OCI-LY3 (cell line): Measurements from ENCODE around the gene CABP1.

Experiments used
- H2AFZ ChIP-seq: fragments of 200-600, 300-600 bp; shearing (Covaris generic); 2 replicates; pipeline ENCODE4 v1.6.0; 2014; ENCODE audit warnings: antibody characterized with exemption, low read depth, low read length
- H3K27ac ChIP-seq: fragments of 200-600, 300-600 bp; sonication (generic); 2 replicates; pipeline ENCODE4 v1.5.1; 2014; ENCODE audit warnings: mild to moderate bottlenecking, low read length, moderate library complexity, mixed read lengths
- H3K27me3 ChIP-seq: fragments of 200-600, 300-600 bp; sonication (generic); 2 replicates; pipeline ENCODE4 v1.6.1; 2014; ENCODE audit warnings: low read depth, low read length, mixed read lengths
- H3K36me3 ChIP-seq: fragments of 200-600, 300-600 bp; sonication (generic); replicated peaks from 2 replicates; pipeline ENCODE3; 2014; ENCODE audit warnings: low read depth, low read length, mixed read lengths
- H3K4me1 ChIP-seq: fragments of 300-600, 200-600 bp; sonication (generic); 2 replicates; pipeline ENCODE4 v1.6.1; 2014; ENCODE audit warnings: low read length, mixed read lengths
- H3K4me2 ChIP-seq: fragments of 200-600, 300-600 bp; sonication (generic); 2 replicates; pipeline ENCODE4 v1.6.1; 2014; ENCODE audit warnings: low read length, mixed read lengths
- H3K4me3 ChIP-seq: fragments of 300-600, 200-600 bp; sonication (generic); 2 replicates; pipeline ENCODE4 v1.5.1; 2014; ENCODE audit warnings: antibody characterized with exemption, mild to moderate bottlenecking, low read length, moderate library complexity
- H3K79me2 ChIP-seq: fragments of 300-600, 200-600 bp; shearing (Covaris generic); 2 replicates; pipeline ENCODE4 v1.6.1; 2014; ENCODE audit warnings: mild to moderate bottlenecking, low read length, mixed read lengths
- H3K9ac ChIP-seq: fragments of 300-600, 200-600 bp; shearing (Covaris generic); 2 replicates; pipeline ENCODE4 v1.6.0; 2014; ENCODE audit warnings: mild to moderate bottlenecking, low read length, moderate library complexity
- H3K9me3 ChIP-seq: fragments of 200-600, 300-600 bp; shearing (Covaris generic); 2 replicates; pipeline ENCODE4 v1.6.1; 2014; ENCODE audit warnings: low read length, mixed read lengths; ENCODE audit not compliant: insufficient read depth
- H4K20me1 ChIP-seq: fragments of 200-600, 300-600 bp; sonication (generic); 2 replicates; pipeline ENCODE4 v1.6.1; 2016; ENCODE audit warnings: low read length, mixed read lengths; ENCODE audit not compliant: insufficient read depth
- EZH2phosphoT487 ChIP-seq: fragments of 200-600 bp; shearing (Covaris generic); IDR thresholded peaks from 2 replicates; pipeline ENCODE4 v1.6.1; 2018; ENCODE audit warnings: antibody characterized with exemption, mixed run types, low read depth
- TF ChIP-seq, protein P1 (sequence below): fragments of 200-600, 300-600 bp; sonication (generic); IDR thresholded peaks from 2 replicates; pipeline ENCODE4 v1.5.1; 2014; ENCODE audit warnings: antibody characterized with exemption, low read length, low read depth

Gene CABP1

DNA sequence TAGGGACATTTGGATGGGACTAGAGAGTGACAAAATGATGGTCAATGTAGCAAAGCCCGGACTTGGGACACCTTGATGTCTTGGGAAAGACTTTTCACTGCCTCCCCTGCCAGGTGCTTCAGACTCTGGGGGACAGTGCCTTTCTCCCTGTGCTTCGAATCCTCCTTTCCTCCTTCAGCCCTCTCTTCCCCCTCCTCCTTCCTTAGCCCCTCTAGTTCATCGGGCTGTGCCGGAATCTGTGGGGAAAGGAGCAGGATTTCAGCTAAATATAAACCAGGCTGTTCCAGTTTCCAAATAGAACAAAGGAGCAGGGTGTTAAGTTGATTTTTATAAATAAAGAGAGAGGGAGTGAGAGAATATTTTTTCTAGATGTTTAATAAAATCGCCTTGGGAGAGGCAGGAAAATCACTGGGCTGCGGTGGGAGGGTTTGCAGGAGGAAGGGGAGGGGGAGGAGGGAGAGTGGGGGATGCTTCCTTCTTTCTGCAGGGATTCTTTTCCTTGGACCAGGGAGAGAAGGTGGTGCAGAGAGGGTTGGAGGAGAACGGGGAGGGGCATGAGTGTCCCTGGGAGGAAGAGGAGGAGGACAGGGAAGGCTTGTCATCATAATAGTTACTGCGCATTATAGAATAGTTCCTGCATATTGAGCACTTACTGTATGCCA lies 21.3 kb upstream of the CABP1 start:
- Histone ChIP-seq H3K9me3 (no peaks in the 10 kb centered on the region), H2AFZ (no peak overlapping the region), H3K27ac (no peak overlapping the region), H3K4me3 (no peak overlapping the region), H4K20me1 (no peaks in the 10 kb centered on the region), H3K27me3 (peaks cover 18% of the 10 kb centered on the region), H3K9ac (no peak overlapping the region), H3K4me1 (no peaks in the 10 kb centered on the region), H3K79me2 (no peaks in the 10 kb centered on the region), H3K4me2 (no peak overlapping the region), H3K36me3 (no peaks in the 10 kb centered on the region)
- TF ChIP-seq, protein P1, sequence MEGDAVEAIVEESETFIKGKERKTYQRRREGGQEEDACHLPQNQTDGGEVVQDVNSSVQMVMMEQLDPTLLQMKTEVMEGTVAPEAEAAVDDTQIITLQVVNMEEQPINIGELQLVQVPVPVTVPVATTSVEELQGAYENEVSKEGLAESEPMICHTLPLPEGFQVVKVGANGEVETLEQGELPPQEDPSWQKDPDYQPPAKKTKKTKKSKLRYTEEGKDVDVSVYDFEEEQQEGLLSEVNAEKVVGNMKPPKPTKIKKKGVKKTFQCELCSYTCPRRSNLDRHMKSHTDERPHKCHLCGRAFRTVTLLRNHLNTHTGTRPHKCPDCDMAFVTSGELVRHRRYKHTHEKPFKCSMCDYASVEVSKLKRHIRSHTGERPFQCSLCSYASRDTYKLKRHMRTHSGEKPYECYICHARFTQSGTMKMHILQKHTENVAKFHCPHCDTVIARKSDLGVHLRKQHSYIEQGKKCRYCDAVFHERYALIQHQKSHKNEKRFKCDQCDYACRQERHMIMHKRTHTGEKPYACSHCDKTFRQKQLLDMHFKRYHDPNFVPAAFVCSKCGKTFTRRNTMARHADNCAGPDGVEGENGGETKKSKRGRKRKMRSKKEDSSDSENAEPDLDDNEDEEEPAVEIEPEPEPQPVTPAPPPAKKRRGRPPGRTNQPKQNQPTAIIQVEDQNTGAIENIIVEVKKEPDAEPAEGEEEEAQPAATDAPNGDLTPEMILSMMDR, result no peak
- no peak for TF ChIP-seq EZH2phosphoT487

DNA sequence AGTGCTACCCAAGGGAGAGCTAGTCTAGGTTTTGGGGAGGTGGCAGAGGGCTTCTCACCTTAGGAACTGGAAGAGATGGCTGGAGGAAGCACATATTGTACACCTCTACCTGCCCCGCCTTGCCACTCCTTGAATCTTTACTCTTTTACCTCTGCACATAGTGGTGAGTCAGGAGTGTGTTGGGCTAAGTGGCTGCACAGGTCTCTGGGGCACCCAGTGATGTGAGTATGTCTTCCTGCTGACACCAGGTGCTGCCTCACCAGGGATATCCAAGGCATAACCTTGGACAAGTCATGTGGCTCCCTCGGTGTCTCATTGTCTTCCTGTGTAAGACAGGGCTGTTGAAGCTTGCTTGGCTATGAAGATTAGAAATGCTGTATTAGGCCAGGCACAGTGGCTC lies 19.8 kb upstream of the CABP1 start:
- TF ChIP-seq, protein P1, result no peak
- TF ChIP-seq EZH2phosphoT487, result no peak

DNA sequence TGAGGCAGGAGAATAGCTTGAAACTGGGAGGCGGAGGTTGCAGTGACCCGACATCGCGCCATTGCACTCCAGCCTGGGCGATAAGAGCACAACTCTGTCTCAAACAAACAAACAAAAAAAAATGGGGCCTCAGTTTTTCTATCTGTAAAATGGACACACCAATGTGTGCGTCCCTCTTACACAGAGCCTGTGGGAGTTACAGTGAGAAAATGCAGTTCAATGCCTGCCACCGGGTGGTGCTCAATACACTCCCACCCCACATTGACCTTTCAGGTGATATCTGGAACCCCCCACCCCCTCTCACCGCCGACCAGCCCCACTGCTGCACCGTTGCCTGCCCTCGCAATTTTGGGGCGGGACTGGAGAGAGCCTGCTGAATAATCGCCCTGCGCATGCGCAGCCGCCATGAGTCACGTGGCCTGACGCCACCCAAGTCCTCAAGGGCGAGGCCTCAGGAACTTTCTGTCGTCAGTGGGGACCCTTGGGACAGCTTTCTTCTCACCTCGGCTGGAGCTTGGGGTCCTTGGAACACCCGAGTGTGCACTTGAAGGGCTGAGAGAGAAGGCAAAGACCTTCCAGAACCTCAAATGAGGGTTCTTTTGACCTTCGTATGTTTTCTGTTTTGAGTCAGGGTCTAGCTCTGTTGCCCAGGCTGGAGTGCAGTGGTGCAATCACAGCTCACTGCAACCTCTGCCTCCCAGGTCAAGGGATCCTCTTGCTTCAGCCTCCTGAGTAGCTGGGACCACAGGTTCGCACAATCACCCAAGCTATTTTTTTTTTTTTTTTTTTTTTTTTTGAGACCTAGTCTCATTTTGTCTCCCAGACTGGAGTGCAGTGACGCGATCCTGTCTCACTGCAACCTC lies 14.6 kb upstream of the CABP1 start:
- H3K4me1 ChIP-seq, result no peaks in the 10 kb centered on the region
- no peak overlapping the region for H3K4me3 ChIP-seq
- no peaks in the 10 kb centered on the region for H3K9me3 ChIP-seq
- no peaks in the 10 kb centered on the region for H3K36me3 ChIP-seq
- no peaks in the 10 kb centered on the region for H3K79me2 ChIP-seq
- no peak overlapping the region for H3K9ac ChIP-seq
- TF ChIP-seq, protein P1, result peak; percentile 37
- no peak for TF ChIP-seq EZH2phosphoT487
- H4K20me1 ChIP-seq, result no peaks in the 10 kb centered on the region
- no peak overlapping the region for H3K4me2 ChIP-seq
- no peak overlapping the region for H3K27ac ChIP-seq
- H2AFZ ChIP-seq, result no peak overlapping the region
- H3K27me3 ChIP-seq, result no peaks in the 10 kb centered on the region

More for the DNA sequence above, 19.8 kb upstream of the CABP1 start:
- no peaks in the 10 kb centered on the region for H3K36me3 ChIP-seq
- no peaks in the 10 kb centered on the region for H4K20me1 ChIP-seq
- H3K79me2 ChIP-seq, result no peaks in the 10 kb centered on the region
- H3K27me3 ChIP-seq, result peaks cover 18% of the 10 kb centered on the region
- no peak overlapping the region for H3K4me2 ChIP-seq
- no peak overlapping the region for H3K27ac ChIP-seq
- no peak overlapping the region for H2AFZ ChIP-seq
- H3K4me3 ChIP-seq, result no peak overlapping the region
- H3K9me3 ChIP-seq, result no peaks in the 10 kb centered on the region
- H3K9ac ChIP-seq, result no peak overlapping the region
- H3K4me1 ChIP-seq, result no peaks in the 10 kb centered on the region

DNA sequence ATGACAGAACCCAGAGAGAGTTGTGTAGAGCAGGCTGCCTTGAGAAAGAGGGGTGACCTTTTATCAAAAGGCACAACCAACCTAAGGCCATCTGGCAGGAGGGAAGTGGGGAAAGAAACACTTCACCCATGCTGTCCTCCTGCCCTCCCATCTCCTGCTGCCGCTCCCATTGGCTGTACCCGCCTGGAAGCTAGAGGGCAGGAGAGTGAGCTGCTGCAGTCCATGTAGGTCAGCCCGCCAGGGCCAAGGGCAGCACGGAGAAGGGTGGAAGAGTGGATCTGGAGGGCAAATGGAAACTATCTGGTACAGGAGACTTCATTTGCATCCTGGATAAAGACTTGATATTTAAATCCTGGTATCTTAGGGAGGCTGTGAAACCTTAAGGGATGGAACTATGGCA lies 11.5 kb upstream of the CABP1 start:
- TF ChIP-seq EZH2phosphoT487, result no peak
- TF ChIP-seq, protein P1, result peak; percentile 4; the same call in 1 of the 2 replicates
- Histone ChIP-seq H3K4me2 (no peak overlapping the region), H3K27ac (no peak overlapping the region), H3K9me3 (no peaks in the 10 kb centered on the region), H3K9ac (no peak overlapping the region), H2AFZ (no peak overlapping the region), H3K27me3 (no peaks in the 10 kb centered on the region), H3K4me1 (no peaks in the 10 kb centered on the region), H3K36me3 (no peaks in the 10 kb centered on the region), H4K20me1 (no peaks in the 10 kb centered on the region), H3K79me2 (no peaks in the 10 kb centered on the region), H3K4me3 (no peak overlapping the region)
